GM18951 (cell line): Measurements from ENCODE around the gene EHBP1.

Source experiments
- POLR2A ChIP-seq: IDR thresholded peaks from 4 replicates; pipeline ENCODE4 v1.6.1; 2011; ENCODE audit warnings: mild to moderate bottlenecking; ENCODE audit not compliant: insufficient read length, insufficient read depth; ENCODE audit errors: extremely low read depth
- in situ Hi-C: fragments of 300-500 bp; cut with MboI; formaldehyde crosslinking; loops from one replicate; pipeline ENCODE4 v1.12.0; 2022; ENCODE audit warnings: low sequenced_read_pairs, mixed read lengths, inconsistent platforms; ENCODE audit not compliant: unreplicated experiment

EHBP1 gene

GRCh38 chr2:63046552-63046951 is 341.0 kb downstream of the EHBP1 start:
- in situ Hi-C loops, result no loop called here

GRCh38 chr2:63046961-63047320 is 341.4 kb downstream of the EHBP1 start:
- TF ChIP-seq POLR2A, result no peak
- in situ Hi-C loops, result no loop called here

More at GRCh38 chr2:63046552-63046951, 341.0 kb downstream of the EHBP1 start:
- TF ChIP-seq POLR2A, result no peak

DNA sequence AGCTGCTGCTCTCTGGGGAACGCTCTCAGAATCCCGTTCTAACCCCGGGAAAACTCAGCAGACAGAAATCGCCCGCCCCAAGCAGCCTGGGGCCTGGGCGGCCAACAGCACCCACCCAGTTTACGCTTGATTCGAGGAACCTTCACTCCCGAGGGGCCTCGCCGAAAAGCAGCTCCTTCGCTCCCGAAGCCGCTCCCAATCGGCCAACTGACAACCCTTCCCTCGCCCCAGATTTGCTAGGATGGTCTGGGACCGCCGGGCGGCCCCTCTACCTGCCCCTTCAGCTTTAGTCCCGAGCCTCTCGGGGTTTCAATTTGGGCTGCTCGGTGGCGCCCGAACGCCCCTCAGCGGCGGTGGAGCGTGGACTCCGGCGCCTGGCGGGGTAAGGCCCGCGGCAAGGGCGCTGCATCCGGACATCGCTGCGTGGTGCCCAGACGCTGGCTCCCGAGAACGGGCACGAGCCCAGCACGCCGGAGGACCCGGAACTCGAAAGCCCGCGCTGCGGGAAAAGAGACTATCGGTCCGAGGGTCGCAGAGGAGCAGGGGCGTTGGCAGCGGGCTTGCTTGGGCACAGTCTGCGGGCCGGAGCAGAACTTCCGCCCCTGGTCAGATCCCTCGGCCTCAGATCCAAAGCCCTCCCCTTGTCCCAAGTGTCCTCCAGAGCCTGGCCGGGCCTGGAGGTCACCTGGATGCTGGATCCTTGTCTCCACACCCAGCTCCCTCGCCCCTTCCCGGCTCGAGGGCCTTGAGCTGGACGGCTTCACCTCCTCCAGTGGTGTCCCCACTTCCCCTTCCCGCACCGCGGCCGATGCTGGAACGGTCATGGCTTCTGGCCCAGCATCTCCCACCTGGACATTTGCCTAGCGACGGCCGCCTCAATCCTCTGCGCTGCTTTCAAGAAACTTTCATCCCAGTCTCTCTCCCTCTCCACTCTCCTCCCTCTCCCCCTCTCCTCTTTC is 342.1 kb downstream of the EHBP1 start:
- no peak for TF ChIP-seq POLR2A
- in situ Hi-C loops, result no loop called here

GRCh38 chr2:63048367-63049171 is 343.1 kb downstream of the EHBP1 start:
- in situ Hi-C loops, result no loop called here
- no peak for TF ChIP-seq POLR2A

- in situ Hi-C loops, result no loop called here
- no peak for TF ChIP-seq POLR2A
Measured at GRCh38 chr2:63049211-63049969, 343.9 kb downstream of the EHBP1 start.

- no peak for TF ChIP-seq POLR2A
- in situ Hi-C loops, result loop anchor here (25.0 kb wide), 1 partner anchor 588 kb away; no protein-coding TSS in a partner anchor
Measured at GRCh38 chr2:63049970-63050333, 344.4 kb downstream of the EHBP1 start.

DNA sequence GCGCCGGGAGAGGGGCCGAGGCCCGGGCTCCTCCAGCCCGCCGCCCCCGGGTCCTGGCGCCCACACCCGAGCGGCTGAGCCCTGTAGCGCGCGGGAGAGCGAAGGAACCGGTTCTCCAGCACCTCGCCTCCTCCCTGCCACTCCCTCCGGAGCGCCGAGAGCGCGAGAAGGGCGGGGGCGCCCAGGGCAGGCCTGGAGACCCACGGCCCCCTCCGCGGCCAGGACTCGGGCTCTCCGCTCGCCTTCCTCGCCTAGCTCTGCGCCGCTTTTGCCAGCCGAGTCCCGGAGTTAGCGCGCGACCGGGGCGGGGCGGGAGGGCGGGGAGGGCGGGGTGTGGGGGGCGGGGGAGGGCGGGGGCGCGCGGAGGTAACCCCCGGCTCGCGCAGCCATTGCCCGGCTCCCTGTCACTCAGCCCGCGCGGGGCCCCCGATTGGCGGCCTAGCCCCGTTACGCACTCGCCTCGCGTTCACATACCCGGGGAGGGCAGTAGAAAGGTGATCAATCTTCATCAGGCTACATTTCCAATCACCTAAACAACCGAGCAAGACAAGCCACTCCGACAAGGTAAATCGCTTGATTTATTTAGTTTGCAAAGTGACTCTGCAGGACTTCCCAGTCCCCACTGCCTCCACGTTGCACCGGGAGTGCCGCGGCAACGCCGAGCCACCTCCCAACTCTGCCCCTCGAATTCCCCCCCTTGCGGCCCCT is 345.0 kb downstream of the EHBP1 start, which contains the start of gene OTX1:
OTX1 (plus strand) TSS at position 497 of the 708 bp plus-strand sequence. CDS start 2,161 bp downstream, outside the sequence.
- in situ Hi-C loops, result loop anchor here (25.0 kb wide), 1 partner anchor 588 kb away; no protein-coding TSS in a partner anchor
- TF ChIP-seq POLR2A, result peak; percentile 52

- TF ChIP-seq POLR2A, result no peak
- in situ Hi-C loops, result loop anchor here (25.0 kb wide), 1 partner anchor 589 kb away; no protein-coding TSS in a partner anchor
Measured at GRCh38 chr2:63051042-63051794, 345.7 kb downstream of the EHBP1 start.

GRCh38 chr2:63051795-63052333 is 346.4 kb downstream of the EHBP1 start:
- in situ Hi-C loops, result loop anchor here (25.0 kb wide), 1 partner anchor 590 kb away; no protein-coding TSS in a partner anchor
- no peak for TF ChIP-seq POLR2A

DNA sequence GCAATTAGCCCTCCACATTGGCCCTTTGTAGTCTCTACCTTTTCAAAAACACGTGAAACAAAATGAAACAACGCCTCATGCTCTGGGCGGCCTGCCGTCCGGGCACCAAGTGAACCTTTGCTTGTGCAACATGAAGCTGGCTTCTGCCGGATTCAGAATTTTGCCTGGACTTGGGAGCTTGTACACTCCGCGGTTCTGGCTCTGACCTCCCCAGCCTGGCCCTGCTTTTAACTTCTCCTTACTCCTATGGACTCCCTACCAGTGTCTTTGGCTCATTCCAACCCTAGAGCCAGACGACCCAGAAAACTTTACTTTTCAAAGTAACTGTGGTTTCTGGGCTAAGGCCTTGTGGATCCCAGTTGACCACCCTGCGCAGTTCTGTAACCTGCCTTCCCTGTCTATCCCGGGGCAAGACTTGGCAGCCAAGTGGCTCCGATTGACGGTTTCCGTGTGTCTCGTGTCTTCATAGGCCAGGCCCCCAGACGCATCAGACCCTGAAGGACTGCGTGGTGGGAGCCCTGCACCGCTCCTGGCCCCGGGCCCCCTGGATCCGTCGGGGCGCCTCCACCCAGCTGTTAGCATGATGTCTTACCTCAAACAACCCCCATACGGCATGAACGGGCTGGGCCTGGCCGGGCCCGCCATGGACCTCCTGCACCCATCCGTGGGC is 347.0 kb downstream of the EHBP1 start:
- TF ChIP-seq POLR2A, result no peak
- in situ Hi-C loops, result loop anchor here (25.0 kb wide), 1 partner anchor 590 kb away; no protein-coding TSS in a partner anchor
